Measurements from ENCODE around the gene PFN1. TPM values are rescaled to one million over a fixed set of nuclear protein-coding genes. Genes with fewer than 3 reads are reported as not detected.
A peak's percentile ranks its signal among the peaks of the same experiment; 100 is the strongest.

PFN1 gene
- total RNA-seq, 1 donor from 2014 or later: 811 TPM

GRCh38 chr17:4938688-4939545 lies 9.4 kb downstream of the PFN1 start:
- Histone ChIP-seq H3K36me3 (peaks cover 0 to 35% of the 10 kb centered on the region in 2 donors), H3K9me3 (no peaks in the 10 kb centered on the region), H3K27me3 (no peaks in the 10 kb centered on the region), H3K4me3 (peak overlapping the region; percentile 76 to 88), H3K4me1 (peaks cover 42% of the 10 kb centered on the region), H3K27ac (peak overlapping the region; percentile 88)
- no peak for DNase-seq (ENCODE audit: extremely low spot score in 2 of 2)
- intact Hi-C loops (cut with DNase I): no loop called here
- TF ChIP-seq CTCF (IDR thresholded peaks at IDR 0.05) (no peak), POLR2AphosphoS5 (IDR thresholded peaks at IDR 0.05; ENCODE audit: insufficient read depth in 1 of 2, low read depth in 1 of 2) (no peak), POLR2A (IDR thresholded peaks at IDR 0.05) (no peak)

- Histone ChIP-seq H3K4me1 (peaks cover 45% of the 10 kb centered on the region), H3K27ac (no peak overlapping the region), H3K4me3 (no peak overlapping the region), H3K36me3 (peaks cover 0 to 30% of the 10 kb centered on the region in 2 donors), H3K27me3 (no peaks in the 10 kb centered on the region), H3K9me3 (no peaks in the 10 kb centered on the region)
- intact Hi-C loops (cut with DNase I): no loop called here
- no peak for TF ChIP-seq POLR2A (IDR thresholded peaks at IDR 0.05)
- no peak for TF ChIP-seq POLR2AphosphoS5 (IDR thresholded peaks at IDR 0.05; ENCODE audit: insufficient read depth in 1 of 2, low read depth in 1 of 2)
- no peak for TF ChIP-seq CTCF (IDR thresholded peaks at IDR 0.05)
- no peak for DNase-seq (ENCODE audit: extremely low spot score in 2 of 2)
Measured at GRCh38 chr17:4938069-4938491, 10.2 kb downstream of the PFN1 start.

- no peak overlapping the region for H3K27ac ChIP-seq
Measured at GRCh38 chr17:4937553-4937952, 10.8 kb downstream of the PFN1 start.

GRCh38 chr17:4936436-4936835 lies 11.9 kb downstream of the PFN1 start:
- Histone ChIP-seq H3K4me3 (no peak overlapping the region), H3K27me3 (no peaks in the 10 kb centered on the region), H3K36me3 (peaks cover 0 to 20% of the 10 kb centered on the region in 2 donors), H3K27ac (no peak overlapping the region), H3K4me1 (peaks cover 36% of the 10 kb centered on the region), H3K9me3 (no peaks in the 10 kb centered on the region)
- intact Hi-C loops (cut with DNase I): no loop called here
- DNase-seq (ENCODE audit: extremely low spot score in 2 of 2): no peak
- no peak for TF ChIP-seq CTCF (IDR thresholded peaks at IDR 0.05)
- no peak for TF ChIP-seq POLR2AphosphoS5 (IDR thresholded peaks at IDR 0.05; ENCODE audit: insufficient read depth in 1 of 2, low read depth in 1 of 2)
- TF ChIP-seq POLR2A (IDR thresholded peaks at IDR 0.05): no peak

More at GRCh38 chr17:4937553-4937952, 10.8 kb downstream of the PFN1 start:
- Histone ChIP-seq H3K36me3 (peaks cover 0 to 25% of the 10 kb centered on the region in 2 donors), H3K9me3 (no peaks in the 10 kb centered on the region), H3K4me1 (peaks cover 45% of the 10 kb centered on the region), H3K4me3 (no peak overlapping the region), H3K27me3 (no peaks in the 10 kb centered on the region)
- no peak for TF ChIP-seq POLR2AphosphoS5 (IDR thresholded peaks at IDR 0.05; ENCODE audit: insufficient read depth in 1 of 2, low read depth in 1 of 2)
- TF ChIP-seq CTCF (IDR thresholded peaks at IDR 0.05): no peak
- no peak for TF ChIP-seq POLR2A (IDR thresholded peaks at IDR 0.05)
- DNase-seq (ENCODE audit: extremely low spot score in 2 of 2): no peak
- intact Hi-C loops (cut with DNase I): no loop called here

- H3K4me1 ChIP-seq: peaks cover 28% of the 10 kb centered on the region
- no peak overlapping the region for H3K4me3 ChIP-seq
- no peak overlapping the region for H3K27ac ChIP-seq
- H3K9me3 ChIP-seq: no peaks in the 10 kb centered on the region
- no peaks in the 10 kb centered on the region for H3K27me3 ChIP-seq
- no peak for DNase-seq (ENCODE audit: extremely low spot score in 2 of 2)
- H3K36me3 ChIP-seq: peaks cover 0 to 20% of the 10 kb centered on the region in 2 donors
- intact Hi-C loops (cut with DNase I): no loop called here
- no peak for TF ChIP-seq POLR2A (IDR thresholded peaks at IDR 0.05)
- TF ChIP-seq POLR2AphosphoS5 (IDR thresholded peaks at IDR 0.05; ENCODE audit: insufficient read depth in 1 of 2, low read depth in 1 of 2): no peak
- TF ChIP-seq CTCF (IDR thresholded peaks at IDR 0.05): no peak
Measured at GRCh38 chr17:4935650-4936049, 12.7 kb downstream of the PFN1 start.
